ENCODE data around the gene CYLC1. TPM values are rescaled to one million over a fixed set of nuclear protein-coding genes. Genes with fewer than 3 reads are reported as not detected.

CYLC1 gene
- not detected in 2 replicates for total RNA-seq (ENCODE audit: low replicate concordance)

GRCh38 chrX:83860846-83861245, at the start of gene CYLC1:
TSS of gene CYLC1 (plus strand) at chrX:83861146. CDS start at chrX:83861183, 37 bp downstream.
- TF ChIP-seq CTCF (IDR thresholded peaks at IDR 0.05) (no peak), EZH2 (IDR thresholded peaks at IDR 0.05) (no peak), EZH2phosphoT487 (IDR thresholded peaks at IDR 0.05) (no peak)
- no peaks in the 10 kb centered on the region for H3K79me2 ChIP-seq (ENCODE audit: low read depth)
- peaks cover 4% of the 10 kb centered on the region for H3K9me3 Mint-ChIP-seq
- no peaks in the 10 kb centered on the region for H3K36me3 ChIP-seq
- no peaks in the 10 kb centered on the region for H3K27me3 ChIP-seq
- peaks cover 12% of the 10 kb centered on the region for H3K9me3 ChIP-seq (ENCODE audit: low read depth)
- no peak within 1 kb of the TSS for H3K4me3 Mint-ChIP-seq
- peaks cover 2% of the 10 kb centered on the region for H3K27me3 Mint-ChIP-seq (ENCODE audit: insufficient read depth, low read depth)
- no peaks in the 10 kb centered on the region for H3K4me1 ChIP-seq
- DNase-seq (ENCODE audit: low spot score), result no peak
- H3K36me3 Mint-ChIP-seq, result no peaks in the 10 kb centered on the region
- H3K4me1 Mint-ChIP-seq, result no peaks in the 10 kb centered on the region
- no peak within 1 kb of the TSS for H2AFZ ChIP-seq (replicated peaks)
- H3K4me2 ChIP-seq, result no peak within 1 kb of the TSS
- no peak within 1 kb of the TSS for H3K4me3 ChIP-seq
- no peaks in the 10 kb centered on the region for H4K20me1 ChIP-seq (ENCODE audit: low read depth)
- H3K9ac ChIP-seq, result no peak within 1 kb of the TSS
- H3F3A ChIP-seq (ENCODE audit: low read depth), result no peaks in the 10 kb centered on the region
- no peak within 1 kb of the TSS for H3K27ac Mint-ChIP-seq
- no peak within 1 kb of the TSS for H3K27ac ChIP-seq

GRCh38 chrX:83819304-83819703, 41.6 kb upstream of the CYLC1 start:
- Histone ChIP-seq H3K79me2 (ENCODE audit: low read depth) (no peaks in the 10 kb centered on the region), H2AFZ (replicated peaks) (no peak overlapping the region), H3K4me2 (no peak overlapping the region), H3K4me1 (no peaks in the 10 kb centered on the region), H3K27me3 (no peaks in the 10 kb centered on the region), H3K9ac (no peak overlapping the region), H3F3A (ENCODE audit: low read depth) (no peaks in the 10 kb centered on the region), H4K20me1 (ENCODE audit: low read depth) (no peaks in the 10 kb centered on the region), H3K9me3 (ENCODE audit: low read depth) (peaks cover 9% of the 10 kb centered on the region), H3K27ac (no peak overlapping the region), H3K36me3 (no peaks in the 10 kb centered on the region), H3K4me3 (no peak overlapping the region)
- no peaks in the 10 kb centered on the region for H3K4me1 Mint-ChIP-seq
- H3K9me3 Mint-ChIP-seq, result peaks cover 10% of the 10 kb centered on the region
- no peak for TF ChIP-seq CTCF (IDR thresholded peaks at IDR 0.05)
- TF ChIP-seq EZH2phosphoT487 (IDR thresholded peaks at IDR 0.05), result no peak
- no peak overlapping the region for H3K4me3 Mint-ChIP-seq
- peaks cover 2% of the 10 kb centered on the region for H3K27me3 Mint-ChIP-seq (ENCODE audit: insufficient read depth, low read depth)
- no peaks in the 10 kb centered on the region for H3K36me3 Mint-ChIP-seq
- peak; percentile 1 for DNase-seq (ENCODE audit: low spot score)
- no peak overlapping the region for H3K27ac Mint-ChIP-seq

- Histone ChIP-seq H3K9ac (no peak overlapping the region), H3K4me1 (no peaks in the 10 kb centered on the region), H4K20me1 (ENCODE audit: low read depth) (no peaks in the 10 kb centered on the region), H3K27me3 (no peaks in the 10 kb centered on the region), H2AFZ (replicated peaks) (no peak overlapping the region), H3K4me3 (no peak overlapping the region), H3K9me3 (ENCODE audit: low read depth) (no peaks in the 10 kb centered on the region), H3K4me2 (no peak overlapping the region), H3K36me3 (no peaks in the 10 kb centered on the region), H3K27ac (no peak overlapping the region), H3K79me2 (ENCODE audit: low read depth) (no peaks in the 10 kb centered on the region), H3F3A (ENCODE audit: low read depth) (no peaks in the 10 kb centered on the region)
- no peaks in the 10 kb centered on the region for H3K4me1 Mint-ChIP-seq
- no peaks in the 10 kb centered on the region for H3K36me3 Mint-ChIP-seq
- H3K27me3 Mint-ChIP-seq (ENCODE audit: insufficient read depth, low read depth), result no peaks in the 10 kb centered on the region
- no peak overlapping the region for H3K27ac Mint-ChIP-seq
- H3K4me3 Mint-ChIP-seq, result no peak overlapping the region
- no peak for DNase-seq (ENCODE audit: low spot score)
- H3K9me3 Mint-ChIP-seq, result no peaks in the 10 kb centered on the region
- TF ChIP-seq CTCF (IDR thresholded peaks at IDR 0.05), result no peak
- no peak for TF ChIP-seq EZH2phosphoT487 (IDR thresholded peaks at IDR 0.05)
- TF ChIP-seq EZH2 (IDR thresholded peaks at IDR 0.05), result no peak
Measured at GRCh38 chrX:83829874-83830273, 31.1 kb upstream of the CYLC1 start.

All from neural progenitor cell (in vitro differentiated cells).